Neural cell (in vitro differentiated cells): Measurements from ENCODE around the gene MRPL36. TPM values are rescaled to one million over a fixed set of nuclear protein-coding genes. Genes with fewer than 3 reads are reported as not detected.

Experiments used
- H2AFZ ChIP-seq: fragments of 200-600, 300-800 bp; sonication (generic), shearing (Covaris generic); 2 replicates; pipeline ENCODE4 v1.6.0; 2014; ENCODE audit warnings: low read depth, mild to moderate bottlenecking, antibody characterized with exemption, low read length, moderate library complexity
- H3F3A ChIP-seq: fragments of 200-600 bp; shearing (Covaris generic); 2 replicates; pipeline ENCODE4 v1.6.1; 2016; ENCODE audit warnings: mild to moderate bottlenecking, moderate library complexity, mixed read lengths, antibody characterized with exemption, low read length; ENCODE audit not compliant: insufficient read depth, poor library complexity, severe bottlenecking
- H3K27ac ChIP-seq: fragments of 200-600, 300-800 bp; sonication (generic), shearing (Covaris generic); 2 replicates; pipeline ENCODE4 v1.5.1; 2014; ENCODE audit warnings: mild to moderate bottlenecking, low read length, moderate library complexity
- H3K27me3 ChIP-seq: fragments of 300-800, 200-600 bp; sonication (generic), shearing (Covaris generic); 2 replicates; pipeline ENCODE4 v1.6.0; 2014; ENCODE audit warnings: mild to moderate bottlenecking, low read depth, low read length, moderate library complexity; ENCODE audit not compliant: insufficient read depth
- H3K36me3 ChIP-seq: fragments of 300-800, 200-600 bp; sonication (generic), shearing (Covaris generic); 2 replicates; pipeline ENCODE4 v1.5.1; 2014; ENCODE audit warnings: mild to moderate bottlenecking, antibody characterized with exemption, low read length, moderate library complexity; ENCODE audit not compliant: insufficient read depth
- H3K4me2 ChIP-seq: fragments of 300-800, 200-600 bp; sonication (generic), shearing (Covaris generic); 2 replicates; pipeline ENCODE4 v1.6.0; 2014; ENCODE audit warnings: mild to moderate bottlenecking, low read length
- H3K4me3 ChIP-seq: fragments of 300-800, 200-600 bp; sonication (generic), shearing (Covaris generic); 2 replicates; pipeline ENCODE4 v1.5.1; 2014; ENCODE audit warnings: mild to moderate bottlenecking, low read length, moderate library complexity
- H3K79me2 ChIP-seq: fragments of 200-600 bp; shearing (Covaris generic); replicated peaks from 2 replicates; pipeline ENCODE4 v1.6.0; 2014; ENCODE audit warnings: mild to moderate bottlenecking, low read length, moderate library complexity; ENCODE audit not compliant: insufficient read depth
- H3K9ac ChIP-seq: fragments of 300-800, 200-600 bp; sonication (generic), shearing (Covaris generic); 2 replicates; pipeline ENCODE4 v1.6.1; 2016; ENCODE audit warnings: mild to moderate bottlenecking, low read length, mixed read lengths
- H3K9me2 ChIP-seq: fragments of 200-600 bp; shearing (Covaris generic); 2 replicates; pipeline ENCODE4 v1.6.1; 2016; ENCODE audit warnings: mild to moderate bottlenecking, low read length, mixed read lengths; ENCODE audit not compliant: insufficient read depth
- H3K9me3 ChIP-seq: fragments of 200-600, 300-800 bp; sonication (generic), shearing (Covaris generic); 2 replicates; pipeline ENCODE4 v1.6.1; 2016; ENCODE audit warnings: mild to moderate bottlenecking, mixed run types, low read length, moderate library complexity, mixed read lengths
- H4K20me1 ChIP-seq: fragments of 200-600 bp; shearing (Covaris generic); 2 replicates; pipeline ENCODE4 v1.6.1; 2016; ENCODE audit warnings: mild to moderate bottlenecking, mixed run types; ENCODE audit not compliant: insufficient read depth
- CTCF ChIP-seq: fragments of 450-650 bp; IDR thresholded peaks from 2 replicates; pipeline ENCODE4 v1.5.1; 2014; ENCODE audit warnings: antibody characterized with exemption, mild to moderate bottlenecking, moderate library complexity; ENCODE audit not compliant: poor library complexity, severe bottlenecking
- EP300 ChIP-seq: fragments of 450-650 bp; conservative IDR thresholded peaks from 2 replicates; pipeline ENCODE4 v1.6.1; 2014; ENCODE audit warnings: antibody characterized with exemption, mild to moderate bottlenecking, moderate library complexity; ENCODE audit not compliant: poor library complexity, severe bottlenecking
- EZH2 ChIP-seq: fragments of 200-600, 300-800 bp; shearing (Covaris generic), sonication (generic); IDR thresholded peaks from 2 replicates; pipeline ENCODE4 v1.6.1; 2014; ENCODE audit warnings: antibody characterized with exemption, low read length, borderline replicate concordance, mild to moderate bottlenecking; ENCODE audit not compliant: insufficient read depth, poor library complexity, severe bottlenecking
- MXI1 ChIP-seq: fragments of 450-650 bp; conservative IDR thresholded peaks from 2 replicates; pipeline ENCODE4 v1.6.1; 2014; ENCODE audit warnings: antibody characterized with exemption, mild to moderate bottlenecking; ENCODE audit not compliant: poor library complexity, severe bottlenecking
- POLR2AphosphoS5 ChIP-seq: IDR thresholded peaks from 2 replicates; pipeline ENCODE4 v1.6.1; 2012
- RAD21 ChIP-seq: fragments of 450-650 bp; conservative IDR thresholded peaks from 2 replicates; pipeline ENCODE4 v1.6.1; 2014; ENCODE audit warnings: antibody characterized with exemption, mild to moderate bottlenecking, moderate library complexity
- REST ChIP-seq: IDR thresholded peaks from 2 replicates; pipeline ENCODE4 v1.6.1; 2012; ENCODE audit warnings: borderline replicate concordance
- SMC3 ChIP-seq: fragments of 450-650 bp; conservative IDR thresholded peaks from 2 replicates; pipeline ENCODE4 v1.6.1; 2014; ENCODE audit warnings: antibody characterized with exemption, mild to moderate bottlenecking, moderate library complexity; ENCODE audit not compliant: poor library complexity
- TAF1 ChIP-seq: IDR thresholded peaks from 2 replicates; pipeline ENCODE4 v1.6.1; 2012; ENCODE audit warnings: low read depth
- polyA plus RNA-seq: library from polyadenylated mRNA; depleted of rRNA; stranded (reverse); fragments of >200 nt; gene quantifications from 2 replicates; pipeline ENCODE4 v1.2.3, GENCODE V29; 2014

MRPL36 gene
- polyA plus RNA-seq, 1 donor from 2014 or later: 51.9 TPM

- Histone ChIP-seq H3K27ac (no peak overlapping the region), H2AFZ (no peak overlapping the region), H3K79me2 (no peaks in the 10 kb centered on the region), H3K4me3 (no peak overlapping the region), H3K4me2 (no peak overlapping the region), H4K20me1 (no peaks in the 10 kb centered on the region), H3K36me3 (no peaks in the 10 kb centered on the region), H3K9ac (no peak overlapping the region), H3K9me2 (no peaks in the 10 kb centered on the region), H3K27me3 (no peaks in the 10 kb centered on the region), H3K9me3 (no peaks in the 10 kb centered on the region), H3F3A (no peaks in the 10 kb centered on the region)
- TF ChIP-seq TAF1 (no peak), POLR2AphosphoS5 (no peak), REST (no peak), EP300 (no peak), RAD21 (no peak), CTCF (no peak), SMC3 (no peak), MXI1 (no peak), EZH2 (no peak)
Observed at GRCh38 chr5:1755321-1755949, 44.2 kb downstream of the MRPL36 start.

- Histone ChIP-seq H3K9me3 (no peaks in the 10 kb centered on the region), H4K20me1 (no peaks in the 10 kb centered on the region), H2AFZ (no peak overlapping the region), H3K9ac (no peak overlapping the region), H3K27me3 (no peaks in the 10 kb centered on the region), H3K27ac (no peak overlapping the region), H3F3A (no peaks in the 10 kb centered on the region), H3K4me3 (no peak overlapping the region), H3K9me2 (no peaks in the 10 kb centered on the region), H3K36me3 (no peaks in the 10 kb centered on the region), H3K4me2 (no peak overlapping the region), H3K79me2 (no peaks in the 10 kb centered on the region)
- TF ChIP-seq EP300: no peak
Observed at GRCh38 chr5:1754531-1755220, 45.0 kb downstream of the MRPL36 start.
